NT2/D1 (cell line): ENCODE data around the gene KIAA0513.
"Not testable (repeated sequence)": the region's sequence is repeated elsewhere in the genome, so short reads cannot be mapped to it uniquely, and the experiment has no call there.

Experiments
- SUZ12 ChIP-seq: IDR thresholded peaks from 2 replicates; pipeline ENCODE4 v1.6.1; 2011; ENCODE audit not compliant: insufficient read length, insufficient read depth; ENCODE audit errors: extremely low read depth
- YY1 ChIP-seq: IDR thresholded peaks from 2 replicates; pipeline ENCODE4 v1.6.1; 2011; ENCODE audit not compliant: insufficient read length, insufficient read depth

GRCh38 chr16:85032187-85032586 lies 4.6 kb downstream of the KIAA0513 start:
- not testable (repeated sequence) for TF ChIP-seq SUZ12, YY1
